ENCODE measurements around the gene N4BP2L2.
A peak's percentile ranks its signal among the peaks of the same experiment; 100 is the strongest.

N4BP2L2 gene

DNA sequence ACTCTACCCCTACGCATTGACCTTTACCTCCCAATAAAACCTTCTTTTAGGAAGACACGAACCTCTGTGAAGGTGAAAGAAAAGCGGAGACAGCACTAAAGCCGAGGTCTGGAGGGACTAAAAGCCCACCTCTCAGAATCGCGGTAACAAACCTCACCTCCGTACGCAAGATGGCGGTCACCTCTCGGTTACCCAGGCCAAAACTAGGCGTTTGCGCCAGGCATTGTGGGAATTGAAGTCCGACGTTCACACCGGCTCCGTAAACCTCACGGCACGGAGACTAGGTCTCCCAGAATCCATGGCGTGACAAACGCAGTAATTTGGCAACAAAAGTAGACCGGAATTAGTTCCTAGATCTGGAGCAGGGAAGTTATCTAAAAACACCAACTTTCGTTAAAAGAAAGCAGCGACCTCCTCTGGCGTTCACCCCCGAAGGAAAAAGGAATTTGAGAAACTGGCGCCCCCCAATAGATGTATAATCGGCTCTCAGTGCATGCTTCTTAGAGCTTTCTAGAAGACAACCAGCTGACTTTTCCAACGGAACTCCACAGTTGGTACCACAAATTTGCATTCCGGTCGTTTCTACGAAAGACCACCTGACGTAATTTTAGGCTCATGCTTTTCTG is at the start of gene N4BP2L2:
N4BP2L2 (minus strand) TSS at position 175 of the 626 bp plus-strand sequence. CDS start 1,768 bp downstream, outside the sequence.
- TF ChIP-seq CTCF (IDR thresholded peaks at IDR 0.05): peak; percentile 11
- no peaks in the 10 kb centered on the region for H3K9me3 ChIP-seq (ENCODE audit: control insufficient read depth, low read length)

GRCh38 chr13:32587811-32588170 is 49.2 kb upstream of the N4BP2L2 start:
- no peak overlapping the region for H3K9ac ChIP-seq
- H3K9me3 ChIP-seq (ENCODE audit: control insufficient read depth, low read length): no peaks in the 10 kb centered on the region
- H2AFZ ChIP-seq: peak overlapping the region; percentile 77
- H3K79me2 ChIP-seq: peaks cover 15% of the 10 kb centered on the region
- H3K4me1 ChIP-seq: no peaks in the 10 kb centered on the region
- H3K27ac ChIP-seq: peak overlapping the region; percentile 60
- peak overlapping the region; percentile 75 for H3K4me2 ChIP-seq (ENCODE audit: low read length)
- no peaks in the 10 kb centered on the region for H3K27me3 ChIP-seq (ENCODE audit: control insufficient read depth, insufficient read depth, low read length)
- H3K36me3 ChIP-seq (ENCODE audit: control insufficient read depth, insufficient read depth, low read length): no peaks in the 10 kb centered on the region
- no peak for TF ChIP-seq CTCF (IDR thresholded peaks at IDR 0.05)
- H3K4me3 ChIP-seq (ENCODE audit: low read depth, low read length): peak overlapping the region; percentile 82

More for the DNA sequence above, at the start of gene N4BP2L2:
- H3K79me2 ChIP-seq: peaks cover 23% of the 10 kb centered on the region
- H3K4me3 ChIP-seq (ENCODE audit: low read depth, low read length): peak within 1 kb of the TSS; percentile 80
- peak within 1 kb of the TSS; percentile 73 for H2AFZ ChIP-seq
- H3K36me3 ChIP-seq (ENCODE audit: control insufficient read depth, insufficient read depth, low read length): no peaks in the 10 kb centered on the region
- H3K4me2 ChIP-seq (ENCODE audit: low read length): peak within 1 kb of the TSS; percentile 92
- peak within 1 kb of the TSS; percentile 42 for H3K9ac ChIP-seq
- H3K27ac ChIP-seq: peak within 1 kb of the TSS; percentile 90
- H3K27me3 ChIP-seq (ENCODE audit: control insufficient read depth, insufficient read depth, low read length): no peaks in the 10 kb centered on the region
- peaks cover 2% of the 10 kb centered on the region for H3K4me1 ChIP-seq

- H2AFZ ChIP-seq: peak overlapping the region; percentile 77
- H3K27ac ChIP-seq: peak overlapping the region; percentile 60
- H3K9me3 ChIP-seq (ENCODE audit: control insufficient read depth, low read length): no peaks in the 10 kb centered on the region
- H3K4me2 ChIP-seq (ENCODE audit: low read length): peak overlapping the region; percentile 75
- H3K9ac ChIP-seq: no peak overlapping the region
- H3K27me3 ChIP-seq (ENCODE audit: control insufficient read depth, insufficient read depth, low read length): no peaks in the 10 kb centered on the region
- no peaks in the 10 kb centered on the region for H3K4me1 ChIP-seq
- TF ChIP-seq CTCF (IDR thresholded peaks at IDR 0.05): no peak
- peaks cover 10% of the 10 kb centered on the region for H3K79me2 ChIP-seq
- H3K36me3 ChIP-seq (ENCODE audit: control insufficient read depth, insufficient read depth, low read length): no peaks in the 10 kb centered on the region
- peak overlapping the region; percentile 82 for H3K4me3 ChIP-seq (ENCODE audit: low read depth, low read length)
Observed at GRCh38 chr13:32587011-32587810, 48.6 kb upstream of the N4BP2L2 start.

GRCh38 chr13:32586080-32586900 is 47.7 kb upstream of the N4BP2L2 start, which contains the start of gene PDS5B:
TSS of gene PDS5B (plus strand) at chr13:32586452. CDS start at chr13:32648773, 62,321 bp downstream.
- H3K4me2 ChIP-seq (ENCODE audit: low read length): peak within 1 kb of the TSS; percentile 96
- H3K4me3 ChIP-seq (ENCODE audit: low read depth, low read length): peak within 1 kb of the TSS; percentile 82
- no peak within 1 kb of the TSS for H3K9ac ChIP-seq
- H3K4me1 ChIP-seq: no peaks in the 10 kb centered on the region
- peak; percentile 54 for TF ChIP-seq CTCF (IDR thresholded peaks at IDR 0.05)
- peak within 1 kb of the TSS; percentile 88 for H2AFZ ChIP-seq
- no peaks in the 10 kb centered on the region for H3K36me3 ChIP-seq (ENCODE audit: control insufficient read depth, insufficient read depth, low read length)
- peaks cover 6% of the 10 kb centered on the region for H3K79me2 ChIP-seq
- H3K27ac ChIP-seq: peak within 1 kb of the TSS; percentile 65
- no peaks in the 10 kb centered on the region for H3K9me3 ChIP-seq (ENCODE audit: control insufficient read depth, low read length)
- H3K27me3 ChIP-seq (ENCODE audit: control insufficient read depth, insufficient read depth, low read length): no peaks in the 10 kb centered on the region
